SK-N-SH (cell line): Measurements from ENCODE around the gene NANOGP8. TPM values are rescaled to one million over a fixed set of nuclear protein-coding genes. Genes with fewer than 3 reads are reported as not detected.

ENCODE experiments used
- CTCF ChIA-PET: fragments of 300-600, 350-600 bp; formaldehyde crosslinking; extraction: SDS; loops from one replicate; lab custom pipeline; 2021; lab: Yijun Ruan, JAX
- POLR2A ChIA-PET: fragments of 350-600 bp; sonication (Branson Sonifier 250); formaldehyde crosslinking; extraction: SDS; loops from one replicate; lab custom pipeline; 2020; ENCODE audit warnings: antibody characterized with exemption, inconsistent platforms; lab: Yijun Ruan, JAX
- DNase-seq: peaks from one replicate; pipeline ENCODE4 v3.0.0; 2012
- H2AFZ ChIP-seq: fragments of 200-600 bp; sonication (generic); 2 replicates; pipeline ENCODE4 v1.8.1; 2016; ENCODE audit warnings: antibody characterized with exemption, mild to moderate bottlenecking, low read depth
- H3F3A ChIP-seq: fragments of 200-600 bp; sonication (generic); replicated peaks from 2 replicates; pipeline ENCODE3; 2016; ENCODE audit warnings: antibody characterized with exemption, mild to moderate bottlenecking; ENCODE audit not compliant: insufficient read depth
- H3K27ac ChIP-seq, 2 experiments: fragments of 200-500 bp in 1 of 2; fragments of 200-600 bp in 1 of 2; sonication (Bioruptor generic) in 1 of 2; sonication (generic), shearing (Covaris generic) in 1 of 2; 2 replicates each; pipeline versions ENCODE4 v1.5.1 to v1.6.1; 2014 to 2016; ENCODE audit warnings: low read depth in 2 of 2, inconsistent platforms in 1 of 2, low read length in 1 of 2, mild to moderate bottlenecking in 1 of 2, mixed read lengths in 1 of 2
- H3K27me3 ChIP-seq: fragments of 200-600 bp; sonication (generic), shearing (Covaris generic); 2 replicates; pipeline ENCODE4 v1.6.1; 2016; ENCODE audit warnings: mixed run types; ENCODE audit not compliant: insufficient read depth
- H3K36me3 ChIP-seq, 2 experiments: fragments of 200-500 bp in 1 of 2; fragments of 200-600 bp in 1 of 2; sonication (Bioruptor generic) in 1 of 2; sonication (generic) in 1 of 2; replicated peaks in 1 of 2; 2 replicates each; pipeline versions ENCODE3 to v1.5.1; 2014 to 2016; ENCODE audit warnings: low read length in 1 of 2, mild to moderate bottlenecking in 1 of 2; ENCODE audit not compliant: insufficient read depth in 2 of 2, control insufficient read depth in 1 of 2
- H3K4me1 ChIP-seq, 2 experiments: fragments of 200-500 bp in 1 of 2; fragments of 200-600 bp in 1 of 2; sonication (Bioruptor generic) in 1 of 2; sonication (generic), shearing (Covaris generic) in 1 of 2; 2 replicates each; pipeline versions ENCODE4 v1.5.1 to v1.6.1; 2014 to 2016; ENCODE audit warnings: low read depth in 1 of 2, low read length in 1 of 2, mixed run types in 1 of 2; ENCODE audit not compliant: insufficient read depth in 2 of 2, control insufficient read depth in 1 of 2
- H3K4me2 ChIP-seq: fragments of 200-600 bp; sonication (generic), shearing (Covaris generic); 2 replicates; pipeline ENCODE4 v1.6.1; 2017; ENCODE audit warnings: mixed run types
- H3K4me3 ChIP-seq, 2 experiments: fragments of 200-500 bp in 1 of 2; fragments of 200-600 bp in 1 of 2; sonication (Bioruptor generic) in 1 of 2; sonication (generic), shearing (Covaris generic) in 1 of 2; 2 replicates each; pipeline versions ENCODE4 v1.5.1 to v1.8.1; 2014 to 2016; ENCODE audit warnings: low read depth in 2 of 2, inconsistent platforms in 1 of 2, low read length in 1 of 2, mild to moderate bottlenecking in 1 of 2, mixed read lengths in 1 of 2, moderate library complexity in 1 of 2
- H3K79me2 ChIP-seq: fragments of 200-600 bp; sonication (generic); 2 replicates; pipeline ENCODE4 v1.8.1; 2017; ENCODE audit warnings: mild to moderate bottlenecking; ENCODE audit not compliant: insufficient read depth
- H3K9ac ChIP-seq: fragments of 200-600 bp; sonication (generic); 2 replicates; pipeline ENCODE4 v1.6.1; 2017; ENCODE audit warnings: mixed run types
- H3K9me2 ChIP-seq: fragments of 200-600 bp; sonication (generic); 2 replicates; pipeline ENCODE4 v1.6.1; 2017; ENCODE audit warnings: mixed run types
- H3K9me3 ChIP-seq: fragments of 200-600 bp; sonication (generic); 2 replicates; pipeline ENCODE4 v1.6.1; 2017; ENCODE audit warnings: mixed run types, mild to moderate bottlenecking, moderate library complexity
- H4K20me1 ChIP-seq: fragments of 200-600 bp; sonication (generic); 2 replicates; pipeline ENCODE4 v1.6.1; 2017; ENCODE audit warnings: mild to moderate bottlenecking, mixed run types; ENCODE audit not compliant: insufficient read depth
- ELF1 ChIP-seq: IDR thresholded peaks from 2 replicates; pipeline ENCODE4 v1.4.0; 2012
- EP300 ChIP-seq, 2 experiments: IDR thresholded peaks; 2 replicates each; pipeline versions ENCODE4 v1.4.0 to v1.6.1; 2012; ENCODE audit warnings: borderline replicate concordance in 1 of 2, low read depth in 1 of 2, low read length in 1 of 2
- EZH2phosphoT487 ChIP-seq: fragments of 200-600 bp; sonication (generic); IDR thresholded peaks from 2 replicates; pipeline ENCODE4 v1.6.1; 2017; ENCODE audit warnings: low read depth, mixed run types, mild to moderate bottlenecking, antibody characterized with exemption, moderate library complexity, borderline replicate concordance
- FOXJ3 ChIP-seq: sonication (generic); formaldehyde crosslinking; IDR thresholded peaks from 2 replicates; pipeline ENCODE4 v1.5.1; 2020; ENCODE audit warnings: mild to moderate bottlenecking, missing genetic modification reagents
- GATA2 ChIP-seq: sonication (generic); formaldehyde crosslinking; IDR thresholded peaks from 2 replicates; pipeline ENCODE4 v1.5.0; 2020; ENCODE audit warnings: mild to moderate bottlenecking, missing genetic modification reagents
- JUND ChIP-seq: IDR thresholded peaks from 2 replicates; pipeline ENCODE4 v1.4.0; 2012
- POLR2AphosphoS5 ChIP-seq: IDR thresholded peaks from 2 replicates; pipeline ENCODE4 v1.6.1; 2012; ENCODE audit warnings: low read depth, low read length
- RCOR1 ChIP-seq: fragments of 150-350 bp; IDR thresholded peaks from 2 replicates; pipeline ENCODE4 v1.6.1; 2017; ENCODE audit warnings: antibody characterized with exemption, low read length
- RFX5 ChIP-seq: IDR thresholded peaks from 2 replicates; pipeline ENCODE4 v1.6.1; 2012; ENCODE audit warnings: mild to moderate bottlenecking, improper control_type of control experiment, low read length
- TAF1 ChIP-seq: IDR thresholded peaks from 2 replicates; pipeline ENCODE4 v1.6.1; 2012; ENCODE audit warnings: low read depth, mild to moderate bottlenecking, low read length, moderate library complexity, borderline replicate concordance
- TCF12 ChIP-seq: IDR thresholded peaks from 2 replicates; pipeline ENCODE4 v1.4.0; 2012
- polyA plus RNA-seq, 3 experiments: library from polyadenylated mRNA; depleted of rRNA; stranded (reverse); fragments of >200 nt; gene quantifications; 2 replicates each; pipeline ENCODE4 v1.2.3, GENCODE V29; 2012
- TF ChIP-seq, protein P1 (sequence below): IDR thresholded peaks from 2 replicates; pipeline ENCODE4 v1.4.0; 2012; ENCODE audit warnings: low read depth, borderline replicate concordance
- TF ChIP-seq, protein P2 (sequence below): fragments of 150-350 bp; IDR thresholded peaks from 2 replicates; pipeline ENCODE4 v1.6.1; 2017; ENCODE audit warnings: antibody characterized with exemption, low read length, low read depth, borderline replicate concordance
- TF ChIP-seq, protein P3 (sequence below): IDR thresholded peaks from 2 replicates; pipeline ENCODE4 v1.6.1; 2012; ENCODE audit warnings: mild to moderate bottlenecking, low read depth, low read length, moderate library complexity
- TF ChIP-seq, protein P4 (sequence below): IDR thresholded peaks from 2 replicates; pipeline ENCODE4 v1.4.0; 2012; ENCODE audit warnings: low read depth, borderline replicate concordance

The NANOGP8 gene
- polyA plus RNA-seq, 1 of the 3 experiments (the other 2 are of a cell fraction) = not detected

DNA sequence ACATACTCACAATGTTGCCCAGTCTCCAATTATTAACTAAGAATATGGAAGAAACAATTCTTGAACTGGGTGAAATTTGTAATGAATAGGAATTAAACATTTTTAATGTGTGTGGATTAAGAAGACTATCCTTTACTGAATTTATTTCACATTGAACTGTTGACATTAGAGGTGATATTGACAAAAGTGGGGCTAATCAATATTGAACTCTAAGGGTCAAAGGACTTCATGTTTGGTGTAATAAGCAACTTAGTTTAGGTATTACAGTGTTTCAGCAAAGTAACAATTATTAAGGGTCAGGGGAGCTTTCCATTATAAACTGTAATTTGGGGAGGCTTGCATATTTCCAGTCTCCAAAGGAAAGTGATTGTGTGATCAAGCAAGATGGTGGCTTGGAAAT lies 16.2 kb upstream of the NANOGP8 start:
- no peaks in the 10 kb centered on the region for H3K9me3 ChIP-seq
- no peak overlapping the region for H2AFZ ChIP-seq
- no peak overlapping the region for H3K4me2 ChIP-seq
- no peak for DNase-seq
- no peaks in the 10 kb centered on the region for H3K27me3 ChIP-seq
- no peak overlapping the region for H3K4me3 ChIP-seq
- H4K20me1 ChIP-seq = no peaks in the 10 kb centered on the region
- H3K9me2 ChIP-seq = no peaks in the 10 kb centered on the region
- H3K9ac ChIP-seq = no peak overlapping the region
- no peaks in the 10 kb centered on the region for H3K79me2 ChIP-seq
- no peak overlapping the region for H3K27ac ChIP-seq
- TF ChIP-seq, protein P1, sequence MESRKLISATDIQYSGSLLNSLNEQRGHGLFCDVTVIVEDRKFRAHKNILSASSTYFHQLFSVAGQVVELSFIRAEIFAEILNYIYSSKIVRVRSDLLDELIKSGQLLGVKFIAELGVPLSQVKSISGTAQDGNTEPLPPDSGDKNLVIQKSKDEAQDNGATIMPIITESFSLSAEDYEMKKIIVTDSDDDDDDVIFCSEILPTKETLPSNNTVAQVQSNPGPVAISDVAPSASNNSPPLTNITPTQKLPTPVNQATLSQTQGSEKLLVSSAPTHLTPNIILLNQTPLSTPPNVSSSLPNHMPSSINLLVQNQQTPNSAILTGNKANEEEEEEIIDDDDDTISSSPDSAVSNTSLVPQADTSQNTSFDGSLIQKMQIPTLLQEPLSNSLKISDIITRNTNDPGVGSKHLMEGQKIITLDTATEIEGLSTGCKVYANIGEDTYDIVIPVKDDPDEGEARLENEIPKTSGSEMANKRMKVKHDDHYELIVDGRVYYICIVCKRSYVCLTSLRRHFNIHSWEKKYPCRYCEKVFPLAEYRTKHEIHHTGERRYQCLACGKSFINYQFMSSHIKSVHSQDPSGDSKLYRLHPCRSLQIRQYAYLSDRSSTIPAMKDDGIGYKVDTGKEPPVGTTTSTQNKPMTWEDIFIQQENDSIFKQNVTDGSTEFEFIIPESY = no peak
- TF ChIP-seq JUND = no peak
- TF ChIP-seq, protein P2, sequence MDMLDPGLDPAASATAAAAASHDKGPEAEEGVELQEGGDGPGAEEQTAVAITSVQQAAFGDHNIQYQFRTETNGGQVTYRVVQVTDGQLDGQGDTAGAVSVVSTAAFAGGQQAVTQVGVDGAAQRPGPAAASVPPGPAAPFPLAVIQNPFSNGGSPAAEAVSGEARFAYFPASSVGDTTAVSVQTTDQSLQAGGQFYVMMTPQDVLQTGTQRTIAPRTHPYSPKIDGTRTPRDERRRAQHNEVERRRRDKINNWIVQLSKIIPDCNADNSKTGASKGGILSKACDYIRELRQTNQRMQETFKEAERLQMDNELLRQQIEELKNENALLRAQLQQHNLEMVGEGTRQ = no peak
- no peak for TF ChIP-seq GATA2
- no peak for TF ChIP-seq FOXJ3
- TF ChIP-seq RCOR1 = no peak
- no peak for TF ChIP-seq TCF12
- TF ChIP-seq EZH2phosphoT487 = no peak
- no peak for TF ChIP-seq RFX5
- TF ChIP-seq, protein P3, sequence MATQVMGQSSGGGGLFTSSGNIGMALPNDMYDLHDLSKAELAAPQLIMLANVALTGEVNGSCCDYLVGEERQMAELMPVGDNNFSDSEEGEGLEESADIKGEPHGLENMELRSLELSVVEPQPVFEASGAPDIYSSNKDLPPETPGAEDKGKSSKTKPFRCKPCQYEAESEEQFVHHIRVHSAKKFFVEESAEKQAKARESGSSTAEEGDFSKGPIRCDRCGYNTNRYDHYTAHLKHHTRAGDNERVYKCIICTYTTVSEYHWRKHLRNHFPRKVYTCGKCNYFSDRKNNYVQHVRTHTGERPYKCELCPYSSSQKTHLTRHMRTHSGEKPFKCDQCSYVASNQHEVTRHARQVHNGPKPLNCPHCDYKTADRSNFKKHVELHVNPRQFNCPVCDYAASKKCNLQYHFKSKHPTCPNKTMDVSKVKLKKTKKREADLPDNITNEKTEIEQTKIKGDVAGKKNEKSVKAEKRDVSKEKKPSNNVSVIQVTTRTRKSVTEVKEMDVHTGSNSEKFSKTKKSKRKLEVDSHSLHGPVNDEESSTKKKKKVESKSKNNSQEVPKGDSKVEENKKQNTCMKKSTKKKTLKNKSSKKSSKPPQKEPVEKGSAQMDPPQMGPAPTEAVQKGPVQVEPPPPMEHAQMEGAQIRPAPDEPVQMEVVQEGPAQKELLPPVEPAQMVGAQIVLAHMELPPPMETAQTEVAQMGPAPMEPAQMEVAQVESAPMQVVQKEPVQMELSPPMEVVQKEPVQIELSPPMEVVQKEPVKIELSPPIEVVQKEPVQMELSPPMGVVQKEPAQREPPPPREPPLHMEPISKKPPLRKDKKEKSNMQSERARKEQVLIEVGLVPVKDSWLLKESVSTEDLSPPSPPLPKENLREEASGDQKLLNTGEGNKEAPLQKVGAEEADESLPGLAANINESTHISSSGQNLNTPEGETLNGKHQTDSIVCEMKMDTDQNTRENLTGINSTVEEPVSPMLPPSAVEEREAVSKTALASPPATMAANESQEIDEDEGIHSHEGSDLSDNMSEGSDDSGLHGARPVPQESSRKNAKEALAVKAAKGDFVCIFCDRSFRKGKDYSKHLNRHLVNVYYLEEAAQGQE = no peak
- TF ChIP-seq, all 33 proteins: peak for 0
- H3K4me1 ChIP-seq = no peaks in the 10 kb centered on the region; a peak in 1 of 4 replicates
- ChIA-PET POLR2A (no interaction called here), CTCF (no interaction called here)
- H3K36me3 ChIP-seq = no peaks in the 10 kb centered on the region
- no peaks in the 10 kb centered on the region for H3F3A ChIP-seq

DNA sequence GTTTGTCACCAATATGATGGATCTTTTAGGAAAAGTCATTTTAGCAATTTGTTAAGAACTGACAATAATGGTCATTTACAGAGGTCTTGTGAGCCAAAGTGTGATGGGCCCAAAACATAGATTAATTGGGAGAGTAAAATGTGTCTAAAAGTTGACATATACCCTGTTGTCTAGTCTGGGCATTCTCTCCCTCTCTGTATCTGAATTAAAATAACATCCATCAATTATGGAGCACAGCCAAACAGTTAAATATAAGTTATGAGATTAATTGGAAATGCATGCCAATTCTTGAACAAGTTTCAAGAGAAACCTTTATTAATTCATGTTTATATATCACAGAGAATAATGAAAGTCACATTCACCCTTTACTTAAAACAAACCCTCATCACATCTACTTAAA lies 13.6 kb upstream of the NANOGP8 start:
- POLR2A ChIA-PET = no interaction called here
- Histone ChIP-seq H3K4me1 (no peaks in the 10 kb centered on the region; a peak in 1 of 4 replicates), H3K4me3 (no peak overlapping the region), H4K20me1 (no peaks in the 10 kb centered on the region), H3F3A (no peaks in the 10 kb centered on the region), H3K9me2 (no peaks in the 10 kb centered on the region), H3K9ac (no peak overlapping the region), H3K36me3 (no peaks in the 10 kb centered on the region), H3K4me2 (no peak overlapping the region), H3K27me3 (no peaks in the 10 kb centered on the region), H3K9me3 (no peaks in the 10 kb centered on the region), H3K27ac (no peak overlapping the region), H2AFZ (no peak overlapping the region), H3K79me2 (no peaks in the 10 kb centered on the region)
- DNase-seq = no peak
- CTCF ChIA-PET = interaction anchor here (0.7 kb wide), 1 partner anchor 8 kb away, joined by 3 read pairs; no protein-coding TSS in a partner anchor
- TF ChIP-seq EP300 (IDR thresholded peaks at IDR 0.05; ENCODE audit: borderline replicate concordance in 1 of 2, low read depth in 1 of 2, low read length in 1 of 2) (no peak), RCOR1 (no peak), GATA2 (no peak), RFX5 (no peak), ELF1 (no peak), POLR2AphosphoS5 (no peak), TAF1 (no peak)
- TF ChIP-seq, protein P4, sequence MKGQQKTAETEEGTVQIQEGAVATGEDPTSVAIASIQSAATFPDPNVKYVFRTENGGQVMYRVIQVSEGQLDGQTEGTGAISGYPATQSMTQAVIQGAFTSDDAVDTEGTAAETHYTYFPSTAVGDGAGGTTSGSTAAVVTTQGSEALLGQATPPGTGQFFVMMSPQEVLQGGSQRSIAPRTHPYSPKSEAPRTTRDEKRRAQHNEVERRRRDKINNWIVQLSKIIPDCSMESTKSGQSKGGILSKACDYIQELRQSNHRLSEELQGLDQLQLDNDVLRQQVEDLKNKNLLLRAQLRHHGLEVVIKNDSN = no peak
- TF ChIP-seq, protein P3 = no peak
